NCI-H345 treated with DMSO at 0.1 percent for 48 hours (cell line): ENCODE measurements around the gene ASPA.
"Not testable (repeated sequence)": the region's sequence is repeated elsewhere in the genome, so short reads cannot be mapped to it uniquely, and the experiment has no call there.

ENCODE experiments used
- DNase-seq: peaks from one replicate; lab custom pipeline; 2025; ENCODE audit not compliant: unreplicated experiment; lab: John Stamatoyannopoulos, UW

Gene ASPA

DNA sequence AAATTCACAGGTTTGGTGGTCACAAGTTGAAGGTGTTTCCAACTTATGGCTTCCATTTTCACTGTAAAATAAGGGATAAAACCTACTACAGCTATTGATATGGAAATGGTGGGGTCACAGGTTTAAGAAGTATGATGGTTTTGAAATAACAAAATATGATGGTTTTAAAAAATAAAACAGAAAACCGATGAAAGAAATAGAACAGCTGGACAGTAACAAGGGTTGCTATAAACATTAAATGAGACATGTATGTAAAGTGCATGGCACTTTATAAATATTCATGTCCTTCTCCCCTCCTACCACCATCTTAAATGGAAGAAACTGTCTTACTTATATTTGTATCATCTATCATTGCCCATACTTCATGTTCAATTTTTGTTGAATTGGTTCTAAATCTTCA lies 31.3 kb downstream of the ASPA start:
- no peak for DNase-seq

DNA sequence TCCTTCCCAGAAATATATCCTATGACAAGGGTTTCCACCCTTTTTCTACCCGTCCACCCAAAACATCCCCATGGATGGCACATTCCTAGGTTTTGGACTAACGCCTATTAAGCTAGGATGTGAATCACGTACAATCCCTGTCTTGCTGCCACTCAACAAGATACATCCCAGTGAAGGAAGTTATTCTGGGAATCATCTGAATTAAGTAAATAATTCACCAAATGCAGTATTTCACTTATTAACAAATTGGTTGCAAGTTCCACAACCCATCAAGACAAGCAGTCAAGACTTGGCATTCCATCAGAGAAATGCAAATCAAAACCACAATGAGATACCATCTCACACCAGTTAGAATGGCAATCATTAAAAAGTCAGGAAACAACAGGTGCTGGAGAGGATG lies 32.1 kb downstream of the ASPA start:
- DNase-seq: no peak

DNA sequence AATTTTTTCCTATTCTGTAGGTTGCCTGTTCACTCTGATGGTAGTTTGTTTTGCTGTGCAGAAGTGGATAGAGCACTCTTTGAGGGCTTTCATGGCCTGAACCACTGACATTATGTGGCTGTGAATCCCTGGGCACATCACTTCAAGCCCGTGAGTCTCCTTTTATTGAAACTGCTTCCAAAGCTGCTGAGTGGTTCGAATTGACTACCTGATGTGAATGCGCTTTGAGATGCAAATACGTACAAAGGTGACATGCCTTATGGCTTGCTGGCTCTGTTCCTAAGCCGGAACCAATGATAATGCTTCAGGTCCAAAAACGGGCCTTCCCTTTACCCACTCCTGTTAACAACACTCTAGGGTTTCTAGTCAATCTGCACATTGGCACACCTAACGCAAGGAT lies 34.3 kb downstream of the ASPA start:
- DNase-seq: no peak

DNA sequence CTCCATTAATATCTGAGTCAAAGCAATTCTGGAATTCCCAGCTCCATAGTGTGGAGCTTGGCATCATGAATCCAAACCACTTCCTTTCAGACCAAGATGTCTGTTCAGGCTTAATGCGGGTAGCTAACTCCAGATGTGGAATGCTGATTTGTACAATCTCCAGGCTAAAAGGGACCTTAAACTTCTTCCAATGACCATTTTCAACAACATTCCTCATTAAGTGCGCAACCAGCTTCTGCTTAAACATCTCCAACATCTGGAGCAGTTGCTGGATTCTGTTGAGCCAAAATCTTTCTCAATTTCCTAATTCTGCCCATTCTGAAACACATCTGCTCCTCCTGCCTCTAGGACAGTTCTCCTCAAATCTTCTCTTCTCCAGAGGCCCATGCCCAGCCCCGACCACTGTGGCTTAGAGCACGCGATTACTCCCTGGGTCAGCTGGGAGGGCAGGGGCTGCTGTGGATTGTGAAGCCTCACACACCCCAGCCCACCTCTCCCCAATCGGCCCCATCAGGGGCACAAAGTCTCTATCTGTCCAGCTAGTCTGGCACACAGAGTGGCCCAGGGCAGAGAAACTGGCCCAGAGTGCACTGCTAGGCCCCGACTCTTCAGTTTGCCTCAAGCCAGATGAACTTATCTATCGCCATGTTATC lies 36.2 kb downstream of the ASPA start:
- DNase-seq: no peak

DNA sequence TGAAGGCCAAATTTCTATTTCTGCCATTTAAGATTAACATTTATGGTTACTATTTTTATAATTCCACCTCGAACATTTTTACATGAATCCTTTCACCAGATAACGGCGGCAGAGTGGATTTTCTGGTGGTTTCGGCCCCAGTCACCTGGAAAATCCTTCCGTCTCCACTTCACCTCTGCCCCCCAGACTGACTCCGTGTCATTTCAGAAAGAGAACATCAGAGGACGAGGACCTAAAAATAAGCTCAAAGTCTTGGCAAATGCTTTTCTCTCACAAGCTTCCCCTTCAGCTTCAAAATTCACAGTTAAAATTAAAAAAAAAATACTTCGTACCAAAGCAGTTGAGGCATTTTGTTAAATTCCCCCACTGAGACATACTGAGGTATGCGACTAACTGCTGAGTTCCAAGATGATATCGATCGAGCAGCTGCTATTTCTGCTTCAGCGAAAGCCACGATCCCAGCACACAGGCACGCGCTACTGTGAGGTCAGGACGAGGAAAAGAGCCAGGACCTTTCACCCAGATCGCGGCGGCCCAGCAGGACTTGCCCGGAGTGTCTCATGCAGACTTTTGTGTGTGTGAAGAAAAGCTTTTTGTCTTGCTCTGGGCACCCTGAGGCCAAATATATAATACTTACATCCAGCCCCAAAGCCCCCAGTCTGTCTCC lies 36.8 kb downstream of the ASPA start:
- DNase-seq: no peak

DNA sequence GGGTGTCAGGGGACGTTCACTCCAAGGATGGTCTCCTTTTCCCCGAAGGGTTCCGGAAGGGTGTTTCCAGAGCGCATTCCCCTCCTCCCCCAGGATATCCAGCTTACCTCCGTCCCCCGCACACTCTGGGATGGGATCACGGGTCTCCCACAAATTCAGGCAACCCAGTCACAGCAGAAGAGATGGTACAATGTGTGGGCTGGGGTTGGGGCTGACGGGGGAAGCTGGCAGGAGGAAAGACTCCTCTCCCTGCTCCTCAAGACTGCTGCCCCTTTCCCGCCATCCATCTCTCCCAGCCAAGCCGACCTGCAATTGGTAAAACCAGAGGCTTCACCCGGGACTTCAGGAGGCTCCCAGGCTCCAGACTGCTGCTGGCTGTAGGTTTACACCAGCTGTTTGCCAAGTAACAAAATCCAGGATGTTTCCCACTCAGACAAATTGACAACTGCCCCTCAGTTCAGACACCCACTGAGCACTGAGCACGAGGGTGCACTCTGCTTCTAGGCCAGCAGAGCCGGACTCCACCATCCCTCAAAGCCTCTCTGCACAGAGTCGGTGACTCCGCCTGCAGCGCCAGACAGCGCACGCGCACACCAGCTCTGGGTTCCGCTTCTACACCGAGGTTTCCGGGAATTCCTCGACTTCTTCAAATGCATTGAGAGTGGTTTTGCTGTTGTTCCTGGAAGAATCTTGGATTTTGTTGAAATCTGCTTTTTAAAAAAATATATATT lies 37.7 kb downstream of the ASPA start:
- DNase-seq: no peak

DNA sequence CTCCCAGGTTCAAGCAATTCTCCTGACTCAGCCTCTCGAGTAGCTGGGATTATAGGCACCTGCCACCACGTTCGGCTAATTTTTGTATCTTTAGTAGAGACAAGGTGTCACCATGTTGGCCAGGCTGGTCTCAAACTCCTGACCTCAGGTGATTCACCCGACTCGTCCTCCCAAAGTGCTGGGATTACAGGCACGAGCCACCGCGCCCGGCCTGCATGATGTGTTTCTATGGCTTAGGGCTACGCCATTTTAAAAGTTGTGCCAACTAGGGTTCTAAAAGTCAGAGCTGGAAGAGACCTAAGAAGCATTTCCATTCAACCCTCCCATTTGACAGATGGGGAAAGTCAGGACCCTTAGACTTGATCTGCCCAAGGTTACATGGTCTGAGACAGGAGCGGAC lies 38.4 kb downstream of the ASPA start:
- DNase-seq: not testable (repeated sequence)

DNA sequence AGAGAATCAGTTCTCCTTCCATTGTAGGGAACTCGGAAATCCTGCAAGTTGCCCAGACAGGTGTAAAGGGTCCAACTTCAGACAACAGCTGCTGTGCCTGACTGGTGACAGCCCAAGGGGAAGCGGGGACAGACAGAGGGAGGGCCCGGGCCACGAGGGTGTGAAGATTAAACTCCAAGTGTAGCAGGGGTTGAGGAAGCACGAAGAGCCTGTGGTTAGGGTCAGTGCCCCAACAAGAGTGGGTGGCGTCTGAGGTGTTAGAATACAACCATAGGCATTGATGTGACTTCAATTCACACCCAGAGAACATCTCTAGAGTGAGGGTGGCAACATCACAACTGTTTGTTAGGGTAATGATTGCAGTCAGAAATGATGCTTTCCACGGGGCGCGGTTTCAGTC lies 39.1 kb downstream of the ASPA start:
- no peak for DNase-seq

DNA sequence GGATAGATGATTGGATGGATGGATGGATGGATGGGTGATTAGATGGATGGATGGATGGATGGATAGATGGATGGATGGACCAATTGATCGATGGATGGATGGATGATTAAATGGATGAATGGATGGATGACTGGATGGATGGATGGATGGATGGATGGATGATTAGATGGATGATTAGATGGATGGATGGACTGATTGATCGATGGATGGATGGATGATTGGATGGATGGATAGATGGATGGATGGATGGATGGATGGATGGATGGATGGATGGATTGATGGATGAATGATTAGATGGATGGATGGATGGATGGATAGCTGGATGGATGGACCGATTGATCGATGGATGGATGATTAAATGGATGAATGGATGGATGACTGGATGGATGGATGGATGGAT lies 43.7 kb downstream of the ASPA start:
- DNase-seq: not testable (repeated sequence)

DNA sequence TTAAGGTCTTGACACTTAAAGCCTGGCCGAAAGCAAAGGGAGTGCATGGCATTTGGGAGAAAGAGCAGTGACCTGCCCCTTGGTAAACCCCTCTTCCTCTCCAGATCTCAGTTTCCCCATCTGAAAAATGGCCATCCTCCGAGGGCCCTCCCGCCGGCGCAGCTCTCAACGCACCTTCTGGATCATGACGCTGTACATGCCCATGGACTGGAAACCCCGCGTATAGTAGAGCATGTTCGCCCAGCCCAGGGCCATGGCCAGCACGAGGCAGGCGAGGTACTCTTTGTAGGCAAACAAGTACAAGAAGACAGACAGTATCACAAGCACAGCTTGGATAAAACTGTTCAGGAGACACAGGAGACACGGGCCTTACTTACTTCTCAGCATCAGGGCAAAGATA lies 48.2 kb downstream of the ASPA start:
- no peak for DNase-seq

DNA sequence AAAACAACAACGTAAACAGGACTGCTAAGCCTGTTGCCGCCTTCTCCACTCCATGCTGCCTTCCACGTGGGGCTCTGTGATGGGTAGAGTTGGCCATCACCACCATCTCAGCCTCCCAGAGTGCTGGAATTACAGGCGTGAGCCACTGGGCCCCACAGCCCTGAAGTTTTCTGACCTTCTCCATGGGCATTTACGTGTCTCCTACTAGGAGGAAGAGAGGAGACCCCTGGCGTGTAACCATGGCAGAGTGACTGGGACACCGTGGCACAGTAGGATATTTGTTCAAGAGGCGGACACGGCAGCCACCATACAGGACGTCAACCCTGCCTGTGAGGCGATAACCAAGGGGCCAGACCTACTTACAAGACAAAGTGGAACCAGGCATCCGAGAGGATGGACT lies 50.7 kb downstream of the ASPA start:
- no peak for DNase-seq

DNA sequence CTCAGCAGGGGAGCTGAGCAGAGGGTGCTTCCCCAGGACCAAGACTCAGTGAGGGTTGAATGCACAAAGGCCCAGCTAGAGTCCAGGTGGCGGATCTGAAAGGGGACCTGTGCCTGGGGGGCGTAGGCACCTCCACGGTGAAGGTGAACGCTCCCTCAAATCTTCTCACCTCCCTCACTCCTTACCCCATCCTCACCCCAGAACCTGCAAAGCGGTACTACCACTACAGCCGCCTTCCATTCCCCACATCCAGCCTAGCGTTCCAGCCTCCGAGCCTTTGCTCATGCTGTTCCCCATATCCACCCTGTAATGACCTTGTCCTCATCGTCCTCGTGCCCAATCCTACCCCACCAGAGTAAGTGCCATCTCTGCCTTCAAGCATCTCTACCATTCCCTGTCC lies 51.2 kb downstream of the ASPA start:
- no peak for DNase-seq

DNA sequence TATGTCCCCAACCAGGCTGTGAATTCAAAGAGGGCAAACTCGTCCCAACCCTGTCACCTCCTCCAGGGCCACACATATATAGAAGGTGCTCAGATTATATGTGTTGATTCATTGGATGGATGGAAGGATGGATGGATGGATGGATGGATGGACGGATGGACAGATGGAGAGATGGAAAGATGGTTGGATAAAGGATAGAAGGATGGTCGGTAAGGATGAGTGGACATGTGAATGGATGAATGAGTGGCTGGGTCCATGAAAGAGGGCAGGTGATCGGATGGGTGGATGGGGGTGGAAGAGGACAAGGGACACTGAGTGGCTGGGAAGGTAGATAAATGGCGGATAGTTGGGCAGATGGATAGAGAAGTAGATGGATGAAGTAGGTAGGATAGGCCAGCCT lies 51.7 kb downstream of the ASPA start:
- no peak for DNase-seq

DNA sequence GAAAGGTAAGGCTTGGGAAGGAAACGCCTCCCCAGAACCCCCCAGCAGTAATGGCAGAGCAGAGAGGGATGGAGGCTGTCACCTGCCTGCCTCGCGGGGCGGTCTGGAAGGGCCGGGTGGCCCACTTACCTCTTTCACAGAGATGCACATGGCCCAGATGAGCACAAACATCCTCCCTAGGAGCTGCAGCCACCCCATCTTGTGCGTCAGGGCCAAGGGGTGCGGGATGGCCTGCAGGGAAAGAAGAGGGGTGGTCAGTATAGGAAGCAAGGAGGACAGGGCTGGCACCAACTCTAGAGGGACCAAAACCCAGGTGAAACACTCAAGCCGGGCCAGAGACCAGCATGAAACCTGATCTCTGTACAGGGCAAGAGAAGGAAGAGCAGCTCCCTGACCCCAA lies 52.1 kb downstream of the ASPA start:
- DNase-seq: no peak

DNA sequence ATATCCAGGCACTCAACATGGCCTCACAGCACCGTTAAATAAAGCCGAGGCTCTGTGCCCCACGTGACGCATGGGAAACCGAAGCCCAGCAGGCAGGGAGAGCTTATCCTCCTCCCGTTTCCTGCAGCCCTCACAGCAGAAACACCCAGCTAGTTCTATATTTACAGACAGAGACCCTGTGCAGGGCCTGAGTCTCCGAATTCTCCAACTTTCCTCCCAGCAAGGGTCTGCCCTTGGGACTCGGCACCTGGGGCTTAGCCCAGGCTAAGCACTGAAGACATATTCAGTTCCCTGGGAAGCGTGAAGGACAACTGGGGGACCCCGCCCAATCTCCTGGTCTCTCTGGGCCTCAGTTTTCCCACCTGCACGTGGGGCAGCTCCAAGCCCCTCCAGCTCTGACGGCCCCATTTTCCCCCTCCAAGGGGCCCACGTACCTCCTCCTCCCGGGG lies 52.6 kb downstream of the ASPA start:
- no peak for DNase-seq

DNA sequence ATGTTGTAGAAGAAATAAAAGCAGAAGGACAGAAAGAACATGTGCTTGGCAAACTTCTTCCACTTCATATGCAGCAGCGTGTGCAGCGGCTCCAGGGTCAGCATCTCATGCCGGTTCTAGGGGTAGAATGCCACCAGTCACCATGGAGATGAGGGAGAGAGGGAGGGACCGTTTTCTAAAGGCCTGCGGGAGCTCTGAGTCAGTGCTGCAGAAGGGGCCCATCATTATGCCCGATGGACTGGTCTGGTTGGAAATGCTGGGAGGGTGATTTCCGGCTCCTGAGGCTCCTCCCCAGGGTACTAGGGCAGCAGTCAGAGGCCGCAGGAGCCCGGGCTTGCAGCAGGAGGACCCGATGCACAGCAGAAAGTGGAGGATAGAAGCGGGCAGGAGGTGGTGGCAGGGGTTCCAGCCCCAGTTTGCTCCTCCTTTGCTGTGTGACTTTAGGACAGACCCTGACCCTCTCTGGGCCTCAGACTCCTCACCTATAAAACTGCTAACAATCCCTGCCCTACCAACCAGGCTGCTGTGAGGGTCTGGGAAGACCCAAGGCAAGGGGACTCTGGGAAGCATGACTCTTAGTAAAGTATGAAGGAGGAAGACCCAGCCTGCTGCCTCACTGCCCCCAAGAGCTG lies 53.2 kb downstream of the ASPA start:
- no peak for DNase-seq

DNA sequence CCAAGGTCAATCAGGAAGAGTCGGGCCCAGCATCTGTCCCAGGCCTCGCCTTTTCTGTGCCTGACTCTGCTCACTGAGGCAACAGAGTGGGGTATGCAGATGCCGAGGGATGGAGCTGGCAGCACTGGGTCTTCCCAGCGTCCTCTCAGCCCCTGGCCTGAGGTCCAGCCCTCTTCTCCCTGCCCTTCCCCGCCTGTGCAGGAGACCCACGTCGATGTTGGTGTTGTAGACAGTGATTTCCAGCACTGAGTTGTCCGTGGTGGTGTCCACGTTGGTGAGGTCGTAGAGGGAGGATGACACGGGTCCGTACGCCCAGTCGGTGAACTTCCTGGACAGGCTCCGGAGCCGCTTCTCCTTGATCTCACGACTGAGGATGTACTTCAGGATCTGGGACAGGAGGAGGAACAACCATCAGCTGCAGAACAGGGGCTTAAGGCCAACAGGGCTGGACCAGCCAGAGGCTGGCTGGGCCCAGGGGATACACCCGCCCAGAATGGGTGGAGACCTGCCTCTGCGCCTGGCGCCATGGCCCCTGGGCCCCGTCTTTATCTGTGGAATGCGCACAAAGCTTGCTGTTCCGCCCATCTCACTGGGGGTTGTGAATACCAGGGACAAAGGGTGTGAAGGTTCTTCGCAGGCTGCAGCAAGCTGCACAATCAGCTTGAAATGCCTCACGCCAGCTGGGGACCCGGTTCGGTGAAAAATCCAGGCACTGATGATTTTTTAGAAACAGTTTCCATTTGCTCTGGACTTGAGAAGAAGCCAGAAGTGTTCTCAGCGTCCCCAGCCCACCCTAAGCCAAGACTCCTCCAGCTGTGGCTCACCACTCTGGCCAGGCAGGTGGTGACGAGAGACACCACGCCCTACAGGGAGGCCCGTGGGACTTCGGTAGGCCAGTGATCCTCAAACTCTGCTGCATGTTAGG lies 54.3 kb downstream of the ASPA start:
- DNase-seq: no peak

DNA sequence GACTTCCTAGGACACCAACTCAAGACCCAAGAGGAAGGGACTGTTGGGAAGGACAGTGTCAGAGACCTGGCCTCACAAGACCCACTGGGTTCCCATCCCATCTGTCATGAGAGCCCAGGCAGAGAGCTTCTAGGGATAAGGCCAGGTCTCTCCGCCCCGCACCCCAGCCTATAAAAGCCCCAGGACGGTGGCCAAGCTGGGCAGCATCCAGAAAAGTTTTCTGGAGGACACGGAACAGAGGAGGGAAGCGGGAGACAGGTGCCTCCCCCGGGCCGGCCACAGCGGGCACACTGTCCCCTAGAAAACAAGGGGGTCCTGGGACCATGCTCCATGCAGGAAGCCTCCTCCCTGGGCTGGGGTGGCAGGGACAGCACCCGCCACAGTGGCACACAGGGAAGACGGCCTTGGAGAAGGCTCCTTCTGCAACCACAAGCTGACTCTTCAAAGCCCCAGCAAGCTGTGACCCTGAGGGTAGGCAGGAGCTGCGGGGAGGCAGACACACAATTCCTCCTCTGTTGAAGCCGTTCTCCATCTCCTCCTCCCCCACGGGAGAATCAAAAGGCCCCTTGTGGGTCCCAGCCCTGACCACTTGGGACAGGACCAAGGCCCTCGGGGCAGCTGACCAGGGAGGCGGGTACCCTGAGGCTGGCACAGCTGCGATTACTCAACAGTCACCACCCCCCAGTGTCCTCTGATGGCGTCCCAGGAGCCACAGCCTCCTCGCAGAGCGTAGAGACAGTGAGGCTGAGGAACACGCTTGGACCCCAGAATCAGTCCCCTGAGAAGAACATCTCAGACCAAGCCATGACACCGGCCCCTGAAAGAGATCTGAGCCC lies 55.7 kb downstream of the ASPA start:
- DNase-seq: no peak

DNA sequence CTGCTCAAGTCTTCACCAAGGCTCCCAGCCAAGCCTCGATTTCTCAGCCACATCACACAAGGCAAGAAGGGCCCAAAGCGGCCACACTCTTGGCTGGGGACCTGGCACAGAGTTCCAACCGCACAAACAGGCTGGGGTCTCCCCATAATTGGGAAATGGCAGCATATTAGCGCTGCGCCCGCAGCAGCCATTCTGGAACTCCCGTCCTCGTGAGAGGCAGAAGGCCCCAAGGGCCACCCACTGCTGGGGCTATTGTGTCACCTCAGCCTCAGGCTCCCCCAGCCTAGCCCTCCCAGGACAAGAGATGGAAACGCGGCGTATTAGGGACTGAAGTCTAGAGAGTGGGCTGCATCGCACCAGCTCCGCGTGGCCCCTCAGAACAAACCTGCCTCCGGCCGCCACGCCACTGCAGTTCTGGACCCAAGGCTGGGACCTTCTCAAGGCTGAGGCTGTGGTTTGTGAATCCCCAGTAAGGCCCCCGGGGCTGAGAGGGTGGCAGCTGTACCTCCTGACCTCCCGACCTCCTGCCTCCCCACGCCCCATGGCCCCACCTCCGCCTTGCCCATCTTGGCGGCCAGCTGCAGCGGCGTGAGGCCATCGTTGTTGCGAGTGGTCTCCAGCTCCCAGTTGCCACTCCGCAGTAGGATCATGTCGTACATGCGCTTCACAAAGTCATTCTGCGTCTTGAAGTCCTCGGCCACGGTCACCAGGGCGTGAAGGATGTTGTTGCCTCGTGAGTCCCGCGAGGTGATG lies 56.5 kb downstream of the ASPA start:
- no peak for DNase-seq
